Measurements from ENCODE around the gene LENG8. TPM values are rescaled to one million over a fixed set of nuclear protein-coding genes. Genes with fewer than 3 reads are reported as not detected.

Gene LENG8
- total RNA-seq, 2 donors from 2014 or later = 182 to 290 TPM

DNA sequence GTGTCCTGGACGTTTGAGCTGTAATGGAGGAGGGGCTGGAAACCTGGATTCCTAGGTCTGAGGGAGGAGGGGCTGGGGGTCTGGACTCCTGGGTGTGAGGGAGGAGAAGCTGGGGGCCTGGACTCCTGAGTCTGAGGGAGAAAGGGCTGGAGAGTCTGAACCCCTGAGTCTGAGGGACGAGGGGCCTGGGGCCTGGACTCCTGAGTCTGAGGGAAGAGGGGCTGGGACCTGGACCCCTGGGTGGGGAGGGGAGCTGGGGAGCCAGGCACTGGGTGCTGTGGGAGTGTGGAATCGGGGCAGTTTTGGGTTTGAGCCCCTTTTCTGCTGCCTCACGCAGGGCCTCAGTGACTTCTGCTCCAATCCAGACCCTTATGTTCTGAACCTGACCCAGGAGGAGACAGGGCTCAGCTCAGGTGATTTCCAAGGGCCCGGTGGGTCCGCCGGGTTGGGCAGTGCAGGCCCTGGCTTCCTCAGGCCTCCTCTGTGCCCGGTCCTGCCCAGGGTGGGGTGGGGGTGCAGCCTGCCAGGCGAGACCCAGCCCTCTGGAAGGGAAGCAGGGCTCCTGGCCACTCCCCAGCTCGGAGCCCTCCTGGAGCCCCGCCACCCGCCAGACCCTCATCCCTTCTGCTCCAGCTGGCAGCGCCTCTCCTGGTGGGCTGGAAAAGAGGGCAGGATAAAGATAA, 19.3 kb upstream of the LENG8 start:
- Histone ChIP-seq H3K4me3 (no peak overlapping the region), H3K27ac (peak overlapping the region in 3 of 4 donors; percentile 68 to 86 (median 80)), H3K4me1 (peaks cover 47% of the 10 kb centered on the region), H3K27me3 (no peaks in the 10 kb centered on the region), H3K36me3 (replicated peaks in 1 of 2; ENCODE audit: insufficient read depth in 1 of 2, low read depth in 2 of 2) (no peaks in the 10 kb centered on the region), H3K9me3 (no peaks in the 10 kb centered on the region)
- intact Hi-C loops (cut with DNase I) = no loop called here
- no peak for DNase-seq
- WGBS, 2 donors = 33 to 44% methylated on average over 6 to 13 of the region's 13 CpGs
- no peak for TF ChIP-seq POLR2A (IDR thresholded peaks at IDR 0.05)
- ATAC-seq = no peak

GRCh38 chr19:54430306-54431254, 18.4 kb upstream of the LENG8 start:
- Histone ChIP-seq H3K27ac (peak overlapping the region; percentile 59 to 86 (median 74)), H3K4me1 (peaks cover 56% of the 10 kb centered on the region), H3K9me3 (no peaks in the 10 kb centered on the region), H3K4me3 (no peak overlapping the region), H3K36me3 (replicated peaks in 1 of 2; ENCODE audit: insufficient read depth in 1 of 2, low read depth in 2 of 2) (no peaks in the 10 kb centered on the region), H3K27me3 (no peaks in the 10 kb centered on the region)
- DNase-seq (peak; percentile 62 to 73 (median 71)), ATAC-seq (peak; percentile 56)
- peak in 1 of 3 donors; percentile 19 for TF ChIP-seq POLR2A (IDR thresholded peaks at IDR 0.05)
- TF ChIP-seq, protein P1, sequence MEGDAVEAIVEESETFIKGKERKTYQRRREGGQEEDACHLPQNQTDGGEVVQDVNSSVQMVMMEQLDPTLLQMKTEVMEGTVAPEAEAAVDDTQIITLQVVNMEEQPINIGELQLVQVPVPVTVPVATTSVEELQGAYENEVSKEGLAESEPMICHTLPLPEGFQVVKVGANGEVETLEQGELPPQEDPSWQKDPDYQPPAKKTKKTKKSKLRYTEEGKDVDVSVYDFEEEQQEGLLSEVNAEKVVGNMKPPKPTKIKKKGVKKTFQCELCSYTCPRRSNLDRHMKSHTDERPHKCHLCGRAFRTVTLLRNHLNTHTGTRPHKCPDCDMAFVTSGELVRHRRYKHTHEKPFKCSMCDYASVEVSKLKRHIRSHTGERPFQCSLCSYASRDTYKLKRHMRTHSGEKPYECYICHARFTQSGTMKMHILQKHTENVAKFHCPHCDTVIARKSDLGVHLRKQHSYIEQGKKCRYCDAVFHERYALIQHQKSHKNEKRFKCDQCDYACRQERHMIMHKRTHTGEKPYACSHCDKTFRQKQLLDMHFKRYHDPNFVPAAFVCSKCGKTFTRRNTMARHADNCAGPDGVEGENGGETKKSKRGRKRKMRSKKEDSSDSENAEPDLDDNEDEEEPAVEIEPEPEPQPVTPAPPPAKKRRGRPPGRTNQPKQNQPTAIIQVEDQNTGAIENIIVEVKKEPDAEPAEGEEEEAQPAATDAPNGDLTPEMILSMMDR (IDR thresholded peaks at IDR 0.05) = peak; percentile 13 to 46 (median 32)
- intact Hi-C loops (cut with DNase I) = no loop called here
- 5 to 10% methylated on average over 22 to 41 of the region's 43 CpGs for WGBS, 2 donors

DNA sequence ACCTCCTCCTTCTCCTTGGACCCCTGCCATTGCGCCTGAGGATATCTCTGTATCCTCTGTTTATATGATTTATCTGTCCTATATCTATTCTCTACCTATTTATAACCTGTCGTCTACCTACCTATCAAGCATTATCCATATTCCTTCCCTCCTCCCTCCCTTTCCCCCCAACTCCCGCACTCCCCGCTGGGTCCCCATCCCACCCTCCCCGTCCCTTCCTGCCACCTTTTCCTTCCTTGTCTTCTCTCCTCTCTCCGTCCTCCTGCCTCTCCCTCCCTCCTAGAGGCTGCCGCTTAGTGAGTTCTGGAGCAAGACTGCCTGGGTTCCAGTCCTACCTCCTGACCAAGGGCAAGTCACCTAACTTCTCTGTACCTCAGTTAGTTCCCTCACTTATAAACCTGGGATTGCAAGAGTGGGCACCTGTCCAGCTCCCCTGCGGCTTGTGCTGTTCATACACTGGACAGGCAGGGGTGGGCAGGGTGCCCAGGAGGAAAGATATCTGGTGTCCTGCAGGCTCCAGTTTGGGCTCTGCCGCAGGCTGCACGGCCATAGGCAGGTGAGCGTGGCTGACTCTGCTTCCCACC, 17.7 kb upstream of the LENG8 start:
- Histone ChIP-seq H3K4me3 (no peak overlapping the region), H3K9me3 (no peaks in the 10 kb centered on the region), H3K36me3 (replicated peaks in 1 of 2; ENCODE audit: insufficient read depth in 1 of 2, low read depth in 2 of 2) (no peaks in the 10 kb centered on the region), H3K27me3 (no peaks in the 10 kb centered on the region), H3K27ac (peak overlapping the region; percentile 59 to 86 (median 74)), H3K4me1 (peaks cover 64% of the 10 kb centered on the region)
- intact Hi-C loops (cut with DNase I) = no loop called here
- peak; percentile 5 to 56 (median 55) for TF ChIP-seq POLR2A (IDR thresholded peaks at IDR 0.05)
- TF ChIP-seq, protein P1 (IDR thresholded peaks at IDR 0.05) = peak in 2 of 7 experiments; percentile 3 to 20
- peak; percentile 83 for ATAC-seq
- WGBS, 2 donors = 7 to 12% methylated on average over 11 of the region's 11 CpGs
- DNase-seq = peak; percentile 91 to 98 (median 96)

DNA sequence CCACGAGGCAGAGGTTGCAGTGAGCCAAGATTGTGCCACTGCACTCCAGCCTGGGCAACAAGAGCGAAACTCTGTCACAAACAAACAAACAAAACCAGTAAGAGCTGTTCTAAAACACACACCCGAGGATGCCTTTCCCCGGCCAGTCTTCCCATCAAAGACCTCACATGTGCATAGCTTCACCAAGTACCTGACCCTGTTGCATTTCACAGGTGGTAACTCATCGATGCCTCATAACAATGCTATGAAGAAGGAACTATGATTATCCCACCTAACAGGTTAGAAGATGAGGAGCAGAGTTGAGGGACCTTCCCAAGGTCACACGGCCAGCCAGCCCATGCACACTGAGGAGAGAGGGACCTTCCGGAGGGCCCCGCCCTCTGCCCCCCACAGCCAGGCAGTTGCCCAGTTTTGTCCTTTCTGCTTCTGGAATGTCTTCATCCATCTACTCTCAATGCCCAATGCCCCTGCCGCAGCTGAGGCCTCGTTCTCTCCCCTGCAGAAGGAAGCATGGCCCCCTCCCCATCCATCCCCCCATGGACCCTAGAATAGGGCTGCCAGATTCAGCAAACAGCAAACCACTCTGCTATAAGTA, 16.8 kb upstream of the LENG8 start:
- no peaks in the 10 kb centered on the region for H3K36me3 ChIP-seq (replicated peaks in 1 of 2; ENCODE audit: insufficient read depth in 1 of 2, low read depth in 2 of 2)
- no peaks in the 10 kb centered on the region for H3K9me3 ChIP-seq
- no peak overlapping the region for H3K4me3 ChIP-seq
- peak; percentile 4 for ATAC-seq
- H3K27ac ChIP-seq = peak overlapping the region; percentile 2 to 86 (median 74)
- TF ChIP-seq, protein P1 (IDR thresholded peaks at IDR 0.05) = no peak
- TF ChIP-seq POLR2A (IDR thresholded peaks at IDR 0.05) = no peak
- H3K4me1 ChIP-seq = peaks cover 66% of the 10 kb centered on the region
- DNase-seq = no peak
- H3K27me3 ChIP-seq = no peaks in the 10 kb centered on the region
- 42 to 54% methylated on average over 6 to 9 of the region's 10 CpGs for WGBS, 2 donors
- intact Hi-C loops (cut with DNase I) = no loop called here
